Heart left ventricle (tissue), 16 donors: ENCODE results near the gene SLFNL1. TPM values are rescaled to one million over a fixed set of nuclear protein-coding genes. Genes with fewer than 3 reads are reported as not detected.

Source experiments
- ATAC-seq, 4 donors: fragments of 200-7000 bp; cut with Tn5 transposase; one replicate each; pipeline ENCODE4 v1.9.1; 2020 to 2022; ENCODE audit warnings: moderate library complexity in 4 of 4, mild to moderate bottlenecking in 3 of 4, moderate number of reproducible peaks in 1 of 4
- DNase-seq, 5 donors: peaks; one replicate each; pipeline ENCODE4 v3.0.0-alpha.2; 2020
- H3K27ac ChIP-seq, 12 donors: fragments of 200-600 bp; sonication (generic) in 4 of 12; one replicate each; pipeline versions ENCODE4 v1.5.0 to v1.8.0; 2016 to 2022; ENCODE audit warnings: mild to moderate bottlenecking in 2 of 12
- H3K27me3 ChIP-seq, 9 donors: fragments of 200-600 bp; sonication (generic) in 2 of 9; one replicate each; pipeline versions ENCODE4 v1.5.1 to v1.8.0; 2016 to 2022; ENCODE audit warnings: mild to moderate bottlenecking in 3 of 9
- H3K36me3 ChIP-seq, 9 donors: fragments of 200-600 bp; sonication (generic) in 2 of 9; one replicate each; pipeline versions ENCODE4 v1.5.0 to v1.8.0; 2018 to 2022; ENCODE audit warnings: mild to moderate bottlenecking in 2 of 9
- H3K4me1 ChIP-seq, 12 donors: fragments of 200-600 bp; sonication (generic) in 4 of 12; one replicate each; pipeline versions ENCODE4 v1.5.0 to v1.8.0; 2016 to 2022; ENCODE audit warnings: mild to moderate bottlenecking in 3 of 12
- H3K4me3 ChIP-seq, 12 donors: fragments of 200-600 bp; sonication (generic) in 4 of 12; one replicate each; pipeline versions ENCODE4 v1.5.0 to v1.8.0; 2017 to 2022; ENCODE audit warnings: mild to moderate bottlenecking in 9 of 12, moderate library complexity in 4 of 12
- H3K9me3 ChIP-seq, 12 donors: fragments of 200-600 bp; sonication (generic) in 4 of 12; one replicate each; pipeline versions ENCODE4 v1.5.0 to v1.8.0; 2016 to 2022; ENCODE audit warnings: mild to moderate bottlenecking in 1 of 12
- CTCF ChIP-seq, 12 donors: fragments of 200-600 bp; sonication (generic) in 4 of 12; IDR thresholded peaks; one replicate each; pipeline versions ENCODE4 v1.5.0 to v1.8.0; 2018 to 2022; ENCODE audit warnings: antibody characterized with exemption in 12 of 12, mild to moderate bottlenecking in 5 of 12
- POLR2A ChIP-seq, 2 donors: fragments of 450-650 bp; IDR thresholded peaks; one replicate each; pipeline ENCODE4 v1.6.1; 2017; ENCODE audit warnings: antibody characterized with exemption in 2 of 2, mild to moderate bottlenecking in 2 of 2, moderate library complexity in 2 of 2
- WGBS, 4 donors: extraction: QIAGEN DNeasy Blood & Tissue Kit in 2 of 4; methylation state at CpG; one replicate each; pipeline versions ENCODE4 v1.1.5 to v1.1.7; 2013 to 2018; 5-methylcytosine and 5-hydroxymethylcytosine counted together
- intact Hi-C, 10 donors: fragments of 100-400 bp; cut with DNase I; formaldehyde crosslinking; loops; one replicate each; pipeline versions ENCODE4 v1.11.1 to v1.14.2; 2022
- polyA plus RNA-seq, 2 donors: library from polyadenylated mRNA; stranded (reverse); fragments of 200-250 nt; gene quantifications; one replicate each; pipeline ENCODE4 v1.2.3, GENCODE V29; 2013
- total RNA-seq, 9 donors: library from RNA; depleted of rRNA in 2 of 9; stranded (reverse); fragments of >200 nt in 2 of 9; fragmentation: NEBNext Ultra II Directional in 3 of 9; extraction: Animal tissue kit (Norgen Biotek cat#: 25700) in 3 of 9; gene quantifications; one replicate each; pipeline versions ENCODE4 v1.1.0 to v1.2.4, GENCODE V29; 2016 to 2023
- donor health status: ischemic (EF 13 %, LVEDD 7.1; RV severe dilation, severe dysfunction).
- donor health status: healthy with polysubstance abuse.
- donor health status: DM: no; HTN: yes; CAD: no.
- donor health status: DM: no; HTN: no; CAD: no.
- donor health status: ischemic (EF 25% LVEDD 6.9; RV normal size, moderate dysfunction).
- donor health status: ischemic (EF 25% LVEDD 5.7; RV mildly dilated, moderate dysfunction).
- donor health status: healthy.
- donor health status: DM: yes; HTN: yes; CAD: no.
- donor health status: ischemic (EF 35%, LVEDD 5.7; RV mildly dilated, moderate dysfunction).
- donor health status: nonischemic (EF 11% LVEDD 7.7; RV severe dilation, severe dysfunction).
- donor health status: DM: yes; HTN: yes; CAD: no.
- donor health status: PGD.
- donor health status: ischemic (EF 29% LVEDD 5.4; RV normal size, mild dysfunction).
- donor health status: nonischemic (EF 23%, LVEDD 6.1; RV moderate dilation, normal function).

SLFNL1 gene
- total and polyA plus RNA-seq, 11 donors = 0.08 to 0.25 (median 0.12) TPM; not detected in 2

GRCh38 chr1:40986956-40987355 lies 34.6 kb downstream of the SLFNL1 start:
- ATAC-seq (peak; percentile 48 to 79 (median 57)), DNase-seq (no peak)
- intact Hi-C loops = no loop called here
- peaks cover 0 to 18% (median 6%) of the 10 kb centered on the region in 12 donors for H3K4me1 ChIP-seq
- H3K27me3 ChIP-seq = no peaks in the 10 kb centered on the region
- no peaks in the 10 kb centered on the region for H3K9me3 ChIP-seq
- H3K4me3 ChIP-seq = no peak overlapping the region
- TF ChIP-seq POLR2A (IDR thresholded peaks at IDR 0.05) (no peak), CTCF (IDR thresholded peaks at IDR 0.05) (no peak)
- H3K36me3 ChIP-seq = peaks cover 0 to 88% (median 72%) of the 10 kb centered on the region in 9 donors
- no peak overlapping the region for H3K27ac ChIP-seq
- WGBS, 4 donors = 68 to 100% (median 89%) methylated on average over 1 to 3 of the region's 3 CpGs

GRCh38 chr1:40986328-40986783 lies 35.2 kb downstream of the SLFNL1 start:
- 89 to 94% (median 92%) methylated on average over 10 of the region's 10 CpGs for WGBS, 4 donors
- H3K27me3 ChIP-seq = no peaks in the 10 kb centered on the region
- no peak overlapping the region for H3K4me3 ChIP-seq
- peaks cover 0 to 20% (median 9%) of the 10 kb centered on the region in 12 donors for H3K4me1 ChIP-seq
- H3K9me3 ChIP-seq = no peaks in the 10 kb centered on the region
- peaks cover 0 to 82% (median 66%) of the 10 kb centered on the region in 9 donors for H3K36me3 ChIP-seq
- H3K27ac ChIP-seq = no peak overlapping the region
- DNase-seq (no peak), ATAC-seq (no peak)
- intact Hi-C loops = no loop called here
- TF ChIP-seq CTCF (IDR thresholded peaks at IDR 0.05) = no peak

- TF ChIP-seq POLR2A (IDR thresholded peaks at IDR 0.05) = no peak
- TF ChIP-seq CTCF (IDR thresholded peaks at IDR 0.05) = no peak
- Histone ChIP-seq H3K4me3 (no peak overlapping the region), H3K27me3 (no peaks in the 10 kb centered on the region), H3K4me1 (peaks cover 0 to 25% (median 11%) of the 10 kb centered on the region in 12 donors), H3K27ac (peak overlapping the region in 1 of 12 donors; percentile 21), H3K36me3 (peaks cover 0 to 77% (median 61%) of the 10 kb centered on the region in 9 donors), H3K9me3 (no peaks in the 10 kb centered on the region)
- ATAC-seq (no peak), DNase-seq (no peak)
- WGBS, 4 donors = 82 to 89% (median 88%) methylated on average over 3 of the region's 3 CpGs
- intact Hi-C loops = no loop called here
Measured at GRCh38 chr1:40985875-40986274, 35.6 kb downstream of the SLFNL1 start.

- H3K27ac ChIP-seq = peak overlapping the region in 1 of 12 donors; percentile 21
- ATAC-seq (no peak), DNase-seq (no peak)
- intact Hi-C loops = no loop called here
- H3K4me1 ChIP-seq = peaks cover 0 to 32% (median 16%) of the 10 kb centered on the region in 12 donors
- 76 to 83% (median 81%) methylated on average over 5 of the region's 5 CpGs for WGBS, 4 donors
- TF ChIP-seq CTCF (IDR thresholded peaks at IDR 0.05) = no peak
- no peak for TF ChIP-seq POLR2A (IDR thresholded peaks at IDR 0.05)
- no peaks in the 10 kb centered on the region for H3K27me3 ChIP-seq
- H3K36me3 ChIP-seq = peaks cover 0 to 70% (median 54%) of the 10 kb centered on the region in 9 donors
- no peak overlapping the region for H3K4me3 ChIP-seq
- no peaks in the 10 kb centered on the region for H3K9me3 ChIP-seq
Measured at GRCh38 chr1:40985161-40985560, 36.4 kb downstream of the SLFNL1 start.
